ENCODE measurements around the gene CCL22.

Gene CCL22

DNA sequence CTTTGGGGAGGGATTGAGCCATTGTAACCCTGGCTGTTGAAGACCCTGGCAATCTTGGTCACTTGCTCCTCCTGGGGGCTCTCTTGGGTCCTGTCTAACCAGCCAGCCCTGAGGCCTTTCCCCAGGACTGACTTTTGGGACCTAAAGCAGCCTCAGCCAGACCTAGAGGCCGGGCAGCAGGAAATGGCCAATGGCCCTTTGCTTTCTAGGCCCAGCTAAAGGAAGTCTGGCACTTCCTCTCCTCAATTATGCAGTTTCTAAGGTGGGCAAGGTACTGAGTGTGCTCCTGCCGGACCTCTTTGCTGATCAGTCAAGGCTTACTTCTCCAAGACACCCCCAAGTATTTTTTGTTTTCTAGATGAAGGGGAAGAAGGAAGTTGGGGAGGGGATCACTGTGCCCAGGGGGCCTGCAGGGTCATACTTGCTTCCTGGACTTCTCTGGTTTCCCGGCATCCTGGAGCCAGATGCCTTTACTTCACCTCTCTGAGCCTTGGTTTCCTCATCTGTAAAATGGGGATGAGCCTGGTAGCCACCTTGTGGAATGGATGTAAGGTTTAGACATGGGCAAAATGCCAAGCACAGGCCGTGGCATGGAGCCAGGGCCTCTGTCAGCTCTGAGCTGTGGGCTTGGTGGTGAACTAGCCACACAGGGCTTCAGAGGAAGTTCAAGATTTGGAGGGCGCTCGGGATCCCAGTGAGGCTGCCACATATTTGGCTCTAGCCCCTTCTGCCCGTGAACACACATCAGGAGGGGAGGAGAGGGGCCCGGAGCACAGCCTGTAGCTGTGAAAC is 22.3 kb downstream of the CCL22 start:
- H3K4me3 ChIP-seq (replicated peaks in 1 of 2; ENCODE audit: low read depth in 2 of 2, low read length in 2 of 2), result no peak overlapping the region
- peak; percentile 41 to 50 for DNase-seq (ENCODE audit: low read depth in 2 of 2)
- no peak for TF ChIP-seq CTCF (IDR thresholded peaks at IDR 0.05; ENCODE audit: low read depth, low read length)

GRCh38 chr16:57381791-57382534 is 23.4 kb downstream of the CCL22 start:
- TF ChIP-seq CTCF (IDR thresholded peaks at IDR 0.05; ENCODE audit: low read depth, low read length), result no peak
- no peak for DNase-seq (ENCODE audit: low read depth in 2 of 2)
- H3K4me3 ChIP-seq (replicated peaks in 1 of 2; ENCODE audit: low read depth in 2 of 2, low read length in 2 of 2), result no peak overlapping the region

- peak; percentile 2 for TF ChIP-seq CTCF (IDR thresholded peaks at IDR 0.05; ENCODE audit: low read depth, low read length)
Measured at GRCh38 chr16:57382535-57383275, 24.1 kb downstream of the CCL22 start.

DNA sequence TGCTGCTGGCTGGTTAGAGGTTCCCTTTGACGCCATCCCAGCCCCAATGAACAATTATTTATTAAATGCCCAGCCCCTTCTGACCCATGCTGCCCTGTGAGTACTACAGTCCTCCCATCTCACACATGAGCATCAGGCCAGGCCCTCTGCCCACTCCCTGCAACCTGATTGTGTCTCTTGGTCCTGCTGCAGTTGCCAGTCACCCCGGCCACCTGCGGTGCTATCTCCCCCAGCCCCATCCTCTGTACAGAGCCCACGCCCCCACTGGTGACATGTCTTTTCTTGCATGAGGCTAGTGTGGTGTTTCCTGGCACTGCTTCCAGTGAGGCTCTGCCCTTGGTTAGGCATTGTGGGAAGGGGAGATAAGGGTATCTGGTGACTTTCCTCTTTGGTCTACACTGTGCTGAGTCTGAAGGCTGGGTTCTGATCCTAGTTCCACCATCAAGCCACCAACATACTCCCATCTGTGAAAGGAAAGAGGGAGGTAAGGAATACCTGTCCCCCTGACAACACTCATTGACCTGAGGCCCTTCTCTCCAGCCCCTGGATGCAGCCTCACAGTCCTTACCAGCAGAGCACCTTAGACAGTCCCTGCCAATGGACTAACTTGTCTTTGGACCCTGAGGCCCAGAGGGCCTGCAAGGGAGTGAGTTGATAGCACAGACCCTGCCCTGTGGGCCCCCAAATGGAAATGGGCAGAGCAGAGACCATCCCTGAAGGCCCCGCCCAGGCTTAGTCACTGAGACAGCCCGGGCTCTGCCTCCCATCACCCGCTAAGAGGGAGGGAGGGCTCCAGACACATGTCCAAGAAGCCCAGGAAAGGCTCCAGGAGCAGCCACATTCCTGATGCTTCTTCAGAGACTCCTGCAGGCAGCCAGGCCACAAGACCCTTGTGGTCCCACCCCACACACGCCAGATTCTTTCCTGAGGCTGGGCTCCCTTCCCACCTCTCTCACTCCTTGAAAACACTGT is 25.0 kb downstream of the CCL22 start:
- peak in 1 of 2 donors; percentile 56 for DNase-seq (ENCODE audit: low read depth in 2 of 2)
- H3K4me3 ChIP-seq (replicated peaks in 1 of 2; ENCODE audit: low read depth in 2 of 2, low read length in 2 of 2), result no peak overlapping the region
- no peak for TF ChIP-seq CTCF (IDR thresholded peaks at IDR 0.05; ENCODE audit: low read depth, low read length)

More at GRCh38 chr16:57382535-57383275, 24.1 kb downstream of the CCL22 start:
- no peak for DNase-seq (ENCODE audit: low read depth in 2 of 2)
- no peak overlapping the region for H3K4me3 ChIP-seq (replicated peaks in 1 of 2; ENCODE audit: low read depth in 2 of 2, low read length in 2 of 2)

GRCh38 chr16:57384248-57385070 is 25.9 kb downstream of the CCL22 start:
- H3K4me3 ChIP-seq (replicated peaks in 1 of 2; ENCODE audit: low read depth in 2 of 2, low read length in 2 of 2), result no peak overlapping the region
- no peak for TF ChIP-seq CTCF (IDR thresholded peaks at IDR 0.05; ENCODE audit: low read depth, low read length)
- no peak for DNase-seq (ENCODE audit: low read depth in 2 of 2)
